Thoracic aorta (tissue), 2 donors: ENCODE results near the gene HOXA4. TPM values are rescaled to one million over a fixed set of nuclear protein-coding genes. Genes with fewer than 3 reads are reported as not detected.

ENCODE experiments used
- ATAC-seq: fragments of 150-250 bp; one replicate; pipeline ENCODE4 v1.8.0; 2017; ENCODE audit warnings: low read depth; ENCODE audit not compliant: insufficient number of reproducible peaks, low FRiP score
- DNase-seq: peaks from one replicate; pipeline ENCODE4 v3.0.0-alpha.2; 2020; ENCODE audit warnings: low spot score
- H3K27ac ChIP-seq, 2 donors: fragments of 200-600 bp; sonication (generic); 1 replicate in 1 of 2; 2 replicates in 1 of 2; pipeline ENCODE4 v1.5.1; 2016; ENCODE audit warnings: mild to moderate bottlenecking in 2 of 2, moderate library complexity in 2 of 2
- H3K27me3 ChIP-seq: fragments of 200-600 bp; sonication (generic); replicated peaks from 2 replicates; pipeline ENCODE4 v1.6.0; 2016; ENCODE audit warnings: mild to moderate bottlenecking; ENCODE audit not compliant: insufficient read depth
- H3K36me3 ChIP-seq: fragments of 200-600 bp; sonication (generic); one replicate; pipeline ENCODE4 v1.5.1; 2016
- H3K4me1 ChIP-seq, 2 donors: fragments of 200-600 bp; sonication (generic); 1 replicate in 1 of 2; 2 replicates in 1 of 2; pipeline versions ENCODE4 v1.5.1 to v1.6.0; 2016; ENCODE audit warnings: low read depth in 2 of 2, mild to moderate bottlenecking in 1 of 2; ENCODE audit not compliant: control insufficient read depth in 1 of 2
- H3K4me3 ChIP-seq: fragments of 200-600 bp; sonication (generic); 2 replicates; pipeline ENCODE4 v1.5.1; 2016; ENCODE audit warnings: mild to moderate bottlenecking
- H3K9me3 ChIP-seq: fragments of 200-600 bp; sonication (generic); 2 replicates; pipeline ENCODE4 v1.5.1; 2016
- total RNA-seq, 2 donors: library from RNA; depleted of rRNA; stranded (reverse); fragments of >200 nt; gene quantifications; one replicate each; pipeline versions ENCODE4 v1.1.0 to v1.2.3, GENCODE V29; 2016
- TF ChIP-seq, protein P1 (sequence below): fragments of 200-600 bp; sonication (generic); IDR thresholded peaks from one replicate; pipeline ENCODE4 v1.5.1; 2019; ENCODE audit warnings: antibody characterized with exemption

The HOXA4 gene
- total RNA-seq, 2 donors from 2014 or later, result 3.7 to 6.1 TPM

DNA sequence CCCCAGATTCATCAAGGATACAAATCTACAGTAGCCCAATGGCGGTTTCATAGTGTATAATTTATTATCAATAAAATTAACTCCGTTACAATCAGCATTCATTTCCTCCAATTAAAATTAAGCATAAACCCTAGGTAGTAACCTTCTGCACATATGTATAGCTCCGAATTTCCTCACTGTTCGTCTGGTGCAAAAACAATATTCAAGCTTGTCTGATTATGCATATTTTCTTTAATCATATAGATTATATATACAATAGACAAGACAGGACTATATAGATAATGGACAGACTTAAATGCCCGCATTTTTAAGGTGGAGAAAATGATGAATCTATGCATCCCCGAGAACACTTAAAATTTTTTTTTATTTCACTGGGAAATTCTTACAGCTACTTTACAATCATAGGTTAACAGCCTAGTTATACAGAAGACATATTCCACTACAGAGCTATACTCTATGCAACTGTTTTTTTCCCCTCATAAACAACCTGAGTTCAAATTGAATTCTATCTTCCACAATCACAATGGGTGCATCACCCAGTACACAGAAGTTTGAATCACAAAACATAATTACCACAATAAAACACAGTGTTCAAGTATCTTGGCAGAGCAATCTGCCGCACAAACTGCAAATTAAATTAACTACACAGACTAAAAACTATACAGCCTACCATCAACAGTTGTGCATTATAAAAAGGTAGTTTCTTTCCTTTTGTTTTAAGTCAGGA is 32.2 kb upstream of the HOXA4 start:
- Histone ChIP-seq H3K27me3 (peaks cover 9% of the 10 kb centered on the region), H3K9me3 (no peaks in the 10 kb centered on the region), H3K27ac (no peak overlapping the region), H3K4me3 (no peak overlapping the region), H3K4me1 (peaks cover 10 to 28% of the 10 kb centered on the region in 2 donors), H3K36me3 (no peaks in the 10 kb centered on the region)
- DNase-seq, result no peak
- TF ChIP-seq, protein P1, sequence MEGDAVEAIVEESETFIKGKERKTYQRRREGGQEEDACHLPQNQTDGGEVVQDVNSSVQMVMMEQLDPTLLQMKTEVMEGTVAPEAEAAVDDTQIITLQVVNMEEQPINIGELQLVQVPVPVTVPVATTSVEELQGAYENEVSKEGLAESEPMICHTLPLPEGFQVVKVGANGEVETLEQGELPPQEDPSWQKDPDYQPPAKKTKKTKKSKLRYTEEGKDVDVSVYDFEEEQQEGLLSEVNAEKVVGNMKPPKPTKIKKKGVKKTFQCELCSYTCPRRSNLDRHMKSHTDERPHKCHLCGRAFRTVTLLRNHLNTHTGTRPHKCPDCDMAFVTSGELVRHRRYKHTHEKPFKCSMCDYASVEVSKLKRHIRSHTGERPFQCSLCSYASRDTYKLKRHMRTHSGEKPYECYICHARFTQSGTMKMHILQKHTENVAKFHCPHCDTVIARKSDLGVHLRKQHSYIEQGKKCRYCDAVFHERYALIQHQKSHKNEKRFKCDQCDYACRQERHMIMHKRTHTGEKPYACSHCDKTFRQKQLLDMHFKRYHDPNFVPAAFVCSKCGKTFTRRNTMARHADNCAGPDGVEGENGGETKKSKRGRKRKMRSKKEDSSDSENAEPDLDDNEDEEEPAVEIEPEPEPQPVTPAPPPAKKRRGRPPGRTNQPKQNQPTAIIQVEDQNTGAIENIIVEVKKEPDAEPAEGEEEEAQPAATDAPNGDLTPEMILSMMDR, result no peak
- no peak for ATAC-seq

DNA sequence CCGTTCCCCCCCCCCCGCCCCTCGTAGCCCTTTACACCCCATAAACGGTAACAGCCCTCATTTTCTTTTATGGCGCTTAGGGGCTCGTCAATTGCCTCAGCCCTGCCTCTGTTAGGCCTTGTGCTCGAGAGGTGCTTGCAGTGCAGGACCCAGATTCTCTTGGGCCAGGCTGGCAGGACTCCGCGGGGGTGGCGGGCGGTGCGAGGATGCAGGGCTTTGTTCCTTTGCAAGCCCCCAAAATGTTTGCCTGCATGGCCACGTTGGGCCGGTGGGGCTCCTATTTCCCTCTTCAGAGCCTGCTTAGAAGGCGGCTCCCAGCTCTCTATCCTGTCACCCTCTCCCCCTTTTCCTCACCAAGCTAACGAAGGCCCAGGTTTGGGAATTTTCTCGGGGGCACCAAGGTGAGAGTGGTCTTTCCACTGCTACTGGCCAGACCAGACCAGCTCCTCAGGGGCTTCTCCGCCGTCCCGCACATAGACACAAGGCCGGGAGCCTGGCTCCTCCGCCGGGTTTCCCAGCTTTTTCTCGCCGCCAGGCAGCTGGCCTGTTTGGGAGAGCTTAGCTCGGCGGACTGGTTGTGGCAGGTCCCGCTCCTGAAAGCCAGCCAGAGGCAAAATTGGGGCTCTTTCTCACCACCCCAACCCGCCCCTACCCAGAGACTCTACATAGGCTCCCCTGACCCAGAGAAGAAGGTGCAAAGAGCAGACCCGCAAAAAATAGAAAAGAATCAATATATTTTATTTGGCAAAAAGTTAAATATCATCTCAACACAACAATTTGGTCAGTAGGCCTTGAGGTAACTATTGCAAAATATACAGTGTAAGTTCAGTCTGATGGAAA is 31.4 kb upstream of the HOXA4 start:
- DNase-seq, result no peak
- TF ChIP-seq, protein P1, result no peak
- H3K27me3 ChIP-seq, result peaks cover 9% of the 10 kb centered on the region
- no peak overlapping the region for H3K27ac ChIP-seq
- H3K4me1 ChIP-seq, result peaks cover 10 to 28% of the 10 kb centered on the region in 2 donors
- no peak overlapping the region for H3K4me3 ChIP-seq
- no peaks in the 10 kb centered on the region for H3K9me3 ChIP-seq
- ATAC-seq, result no peak
- H3K36me3 ChIP-seq, result no peaks in the 10 kb centered on the region

DNA sequence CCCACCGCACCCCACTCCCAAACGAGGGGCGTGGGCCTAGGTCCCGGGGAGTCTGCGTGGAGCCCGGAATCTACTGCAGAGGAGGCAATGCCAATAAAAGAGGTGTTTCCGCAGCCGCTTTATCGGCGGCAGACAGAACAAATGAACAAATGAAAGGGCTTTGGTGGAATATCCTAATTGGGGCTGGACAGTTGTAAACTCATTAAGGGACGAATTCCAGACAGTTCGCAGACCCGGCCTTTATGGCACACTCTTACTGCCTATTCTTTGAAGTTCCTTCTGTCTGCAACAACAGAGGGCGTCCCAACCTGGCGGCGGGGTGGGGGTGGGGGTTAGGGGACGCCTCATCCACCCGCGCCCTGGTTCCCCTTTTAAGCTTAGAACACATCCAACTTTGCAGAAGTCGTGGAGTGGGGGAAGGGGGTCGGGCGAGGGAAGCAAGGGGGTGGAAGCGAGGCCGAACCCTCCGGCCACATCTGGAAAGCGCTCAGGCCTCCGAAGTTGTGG is 30.7 kb upstream of the HOXA4 start:
- DNase-seq (no peak), ATAC-seq (no peak)
- no peak overlapping the region for H3K27ac ChIP-seq
- H3K27me3 ChIP-seq, result peaks cover 9% of the 10 kb centered on the region
- H3K36me3 ChIP-seq, result no peaks in the 10 kb centered on the region
- TF ChIP-seq, protein P1, result no peak
- no peaks in the 10 kb centered on the region for H3K9me3 ChIP-seq
- H3K4me3 ChIP-seq, result peak overlapping the region; percentile 78
- peaks cover 10 to 24% of the 10 kb centered on the region in 2 donors for H3K4me1 ChIP-seq

DNA sequence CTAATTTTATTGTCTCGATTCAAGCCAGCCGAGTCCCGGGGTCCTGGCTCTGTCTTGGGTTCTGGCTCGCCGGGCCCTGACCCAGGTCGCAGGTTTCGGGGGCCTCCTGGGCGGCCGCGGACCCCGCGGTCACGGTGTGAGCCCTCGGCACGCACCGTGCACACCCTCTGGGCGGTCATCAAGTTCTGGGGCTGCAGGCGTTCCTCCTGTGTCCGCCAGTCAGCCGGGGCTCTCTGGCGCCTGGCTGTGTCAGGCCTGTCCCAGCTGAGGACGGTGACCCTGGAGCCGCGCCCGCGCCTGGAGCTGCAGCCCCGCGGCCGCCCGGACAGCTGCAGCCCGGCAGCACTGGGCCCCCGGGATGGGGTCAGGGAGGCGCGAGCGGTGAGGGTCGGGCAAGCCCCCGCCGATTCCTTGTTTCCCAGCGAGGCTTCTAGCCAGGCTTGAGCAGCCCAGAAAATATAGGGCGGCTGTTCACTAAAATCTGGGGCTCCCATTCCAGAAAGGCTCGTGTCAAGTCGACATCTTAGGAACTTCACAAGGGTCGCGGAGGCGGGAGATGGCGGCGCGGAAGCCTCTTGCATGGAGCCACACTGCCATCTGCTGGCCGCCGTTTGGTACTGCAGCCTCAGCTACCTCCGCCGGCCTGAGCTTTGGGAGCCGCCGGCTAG is 30.1 kb upstream of the HOXA4 start:
- H3K27ac ChIP-seq, result no peak overlapping the region
- peaks cover 4% of the 10 kb centered on the region for H3K27me3 ChIP-seq
- H3K9me3 ChIP-seq, result no peaks in the 10 kb centered on the region
- no peaks in the 10 kb centered on the region for H3K36me3 ChIP-seq
- H3K4me3 ChIP-seq, result peak overlapping the region; percentile 78
- DNase-seq (peak; percentile 54), ATAC-seq (peak; percentile 7)
- H3K4me1 ChIP-seq, result peaks cover 11 to 26% of the 10 kb centered on the region in 2 donors
- TF ChIP-seq, protein P1, result no peak
